Progenitor cell of endocrine pancreas (in vitro differentiated cells): ENCODE results near the gene SEC31A. TPM values are rescaled to one million over a fixed set of nuclear protein-coding genes. Genes with fewer than 3 reads are reported as not detected.
A peak's percentile ranks its signal among the peaks of the same experiment; 100 is the strongest.

Experiments used
- DNase-seq: peaks from one replicate; pipeline ENCODE4 v3.0.0; 2021; ENCODE audit warnings: low spot score; ENCODE audit not compliant: unreplicated experiment
- H3K27ac Mint-ChIP-seq: 2 replicates; pipeline ENCODE4 v1.8.0; 2021; ENCODE audit warnings: mild to moderate bottlenecking, moderate library complexity, mixed read lengths
- H3K27me3 Mint-ChIP-seq: 2 replicates; pipeline ENCODE4 v1.8.0; 2021; ENCODE audit warnings: mixed read lengths
- H3K36me3 Mint-ChIP-seq: 2 replicates; pipeline ENCODE4 v1.8.0; 2022; ENCODE audit warnings: mixed read lengths; ENCODE audit not compliant: insufficient read depth
- H3K4me1 Mint-ChIP-seq: 2 replicates; pipeline ENCODE4 v1.8.0; 2021; ENCODE audit warnings: low read depth, mixed read lengths
- H3K4me3 Mint-ChIP-seq: 2 replicates; pipeline ENCODE4 v1.8.0; 2021; ENCODE audit warnings: low read depth, mild to moderate bottlenecking, moderate library complexity, mixed read lengths
- H3K9me3 Mint-ChIP-seq: 2 replicates; pipeline ENCODE4 v1.8.0; 2021; ENCODE audit warnings: low read depth, mixed read lengths
- CTCF ChIP-seq: fragments of 200-600 bp; sonication (generic); IDR thresholded peaks from one replicate; pipeline ENCODE4 v1.5.0; 2021; ENCODE audit warnings: antibody characterized with exemption, mild to moderate bottlenecking; ENCODE audit not compliant: unreplicated experiment
- total RNA-seq: library from RNA; stranded (reverse); gene quantifications from 2 replicates; pipeline ENCODE4 v1.2.1, GENCODE V29; 2021

Gene SEC31A
- total RNA-seq, 1 donor from 2014 or later: 250 TPM

GRCh38 chr4:82899374-82900065 is 8.6 kb upstream of the SEC31A start:
- H3K27me3 Mint-ChIP-seq: no peaks in the 10 kb centered on the region
- H3K4me1 Mint-ChIP-seq: peaks cover 28% of the 10 kb centered on the region
- no peak for DNase-seq
- no peak for TF ChIP-seq CTCF
- peaks cover 11% of the 10 kb centered on the region for H3K36me3 Mint-ChIP-seq
- H3K27ac Mint-ChIP-seq: no peak overlapping the region
- H3K9me3 Mint-ChIP-seq: no peaks in the 10 kb centered on the region
- H3K4me3 Mint-ChIP-seq: no peak overlapping the region

- Mint-ChIP-seq H3K9me3 (no peaks in the 10 kb centered on the region), H3K4me1 (peaks cover 37% of the 10 kb centered on the region), H3K36me3 (peaks cover 18% of the 10 kb centered on the region), H3K27me3 (no peaks in the 10 kb centered on the region), H3K4me3 (no peak overlapping the region), H3K27ac (no peak overlapping the region)
- no peak for DNase-seq
- TF ChIP-seq CTCF: peak; percentile 53
These were observed 7.6 kb upstream of the SEC31A start for GRCh38 chr4:82898322-82899243.

GRCh38 chr4:82896755-82897154 is 5.8 kb upstream of the SEC31A start:
- Mint-ChIP-seq H3K4me1 (peaks cover 45% of the 10 kb centered on the region), H3K9me3 (no peaks in the 10 kb centered on the region), H3K4me3 (no peak overlapping the region), H3K36me3 (peaks cover 18% of the 10 kb centered on the region), H3K27me3 (no peaks in the 10 kb centered on the region), H3K27ac (peak overlapping the region; percentile 49)
- no peak for TF ChIP-seq CTCF
- no peak for DNase-seq

GRCh38 chr4:82893942-82894341 is 3.0 kb upstream of the SEC31A start:
- Mint-ChIP-seq H3K27ac (peak overlapping the region; percentile 73), H3K9me3 (no peaks in the 10 kb centered on the region), H3K4me1 (peaks cover 51% of the 10 kb centered on the region), H3K4me3 (peak overlapping the region; percentile 40), H3K27me3 (no peaks in the 10 kb centered on the region), H3K36me3 (peaks cover 18% of the 10 kb centered on the region)
- no peak for DNase-seq
- no peak for TF ChIP-seq CTCF

- Mint-ChIP-seq H3K36me3 (peaks cover 15% of the 10 kb centered on the region), H3K27ac (peak overlapping the region; percentile 98), H3K27me3 (no peaks in the 10 kb centered on the region), H3K4me3 (peak overlapping the region; percentile 89), H3K9me3 (no peaks in the 10 kb centered on the region), H3K4me1 (peaks cover 41% of the 10 kb centered on the region)
- TF ChIP-seq CTCF: no peak
- no peak for DNase-seq
These were observed 1.5 kb upstream of the SEC31A start for GRCh38 chr4:82892467-82892802.
